Panc1 (cell line): Measurements from ENCODE around the gene LDB3. TPM values are rescaled to one million over a fixed set of nuclear protein-coding genes. Genes with fewer than 3 reads are reported as not detected.
A peak's percentile ranks its signal among the peaks of the same experiment; 100 is the strongest.

Experiments used
- ATAC-seq: fragments of 200-7000 bp; cut with Tn5 transposase; 2 replicates; pipeline ENCODE4 v1.9.1; 2020; ENCODE audit warnings: mild to moderate bottlenecking, moderate library complexity
- BruUV-seq: library from RNA; stranded (reverse); fragments of 400-500 nt; replicated peaks from 2 replicates; lab custom pipeline; 2021; lab: Mats Ljungman, UMichigan
- CTCF ChIA-PET: fragments of 300-600 bp; sonication (Branson Sonifier 250); formaldehyde crosslinking; loops from one replicate; lab custom pipeline; 2022; ENCODE audit warnings: antibody characterized with exemption; lab: Charles Lee
- POLR2A ChIA-PET: fragments of 300-600 bp; sonication (Branson Sonifier 250); formaldehyde crosslinking; loops from one replicate; lab custom pipeline; 2022; ENCODE audit warnings: antibody characterized with exemption; lab: Charles Lee
- DNase-seq: peaks from one replicate; pipeline ENCODE4 v3.0.0-alpha.2; 2010; ENCODE audit warnings: low read depth, low spot score
- H3K27ac ChIP-seq: 2 replicates; pipeline ENCODE4 v1.5.1; 2011; ENCODE audit warnings: mild to moderate bottlenecking, low read length, inconsistent platforms
- H3K27me3 ChIP-seq: fragments of 200-500 bp; sonication (Bioruptor generic); 2 replicates; pipeline ENCODE4 v1.6.0; 2014; ENCODE audit warnings: low read length, inconsistent platforms; ENCODE audit not compliant: control insufficient read depth, insufficient read depth
- H3K36me3 ChIP-seq: fragments of 200-500 bp; sonication (Bioruptor generic); 2 replicates; pipeline ENCODE4 v1.5.1; 2014; ENCODE audit warnings: inconsistent platforms, mild to moderate bottlenecking, low read length, moderate library complexity; ENCODE audit not compliant: control insufficient read depth, insufficient read depth
- H3K4me1 ChIP-seq: 2 replicates; pipeline ENCODE4 v1.5.1; 2011; ENCODE audit warnings: inconsistent platforms, mild to moderate bottlenecking, low read length, moderate library complexity; ENCODE audit not compliant: control insufficient read depth, insufficient read depth
- H3K4me3 ChIP-seq, 2 experiments: 2 replicates each; pipeline ENCODE4 v1.5.1; 2011 to 2012; ENCODE audit warnings: low read depth in 2 of 2, low read length in 2 of 2, mild to moderate bottlenecking in 2 of 2, inconsistent platforms in 1 of 2, moderate library complexity in 1 of 2
- H3K9me3 ChIP-seq: fragments of 200-500 bp; sonication (Bioruptor generic); 2 replicates; pipeline ENCODE4 v1.5.1; 2014; ENCODE audit warnings: low read depth, mild to moderate bottlenecking, inconsistent platforms, low read length, moderate library complexity; ENCODE audit not compliant: control insufficient read depth, insufficient read depth
- POLR2AphosphoS5 ChIP-seq: IDR thresholded peaks from 2 replicates; pipeline ENCODE4 v1.6.1; 2012; ENCODE audit warnings: mild to moderate bottlenecking, low read depth, low read length, moderate library complexity
- SIN3A ChIP-seq: IDR thresholded peaks from 2 replicates; pipeline ENCODE4 v1.6.1; 2012; ENCODE audit warnings: low read depth, mild to moderate bottlenecking, low read length, moderate library complexity, borderline replicate concordance; ENCODE audit not compliant: insufficient read depth
- TCF7L2 ChIP-seq: IDR thresholded peaks from 2 replicates; pipeline ENCODE4 v1.6.1; 2011; ENCODE audit warnings: mild to moderate bottlenecking, low read depth, low read length, inconsistent platforms
- in situ Hi-C: cut with HindIII; loops from 2 replicates; pipeline ENCODE4 v1.10.0; 2016; ENCODE audit warnings: low sequenced_read_pairs, low pct_unique_long_range_greater_than_20kb
- intact Hi-C: fragments of 100-400 bp; cut with micrococcal nuclease; formaldehyde crosslinking; loops from one replicate; pipeline ENCODE4 v1.10.0; 2022; ENCODE audit not compliant: unreplicated experiment
- total RNA-seq: library from RNA; stranded (reverse); gene quantifications from one replicate; pipeline ENCODE4 v1.2.1, GENCODE V29; 2021; ENCODE audit not compliant: unreplicated experiment
- TF ChIP-seq, protein P1 (sequence below): fragments of 450-650 bp; IDR thresholded peaks from 2 replicates; pipeline ENCODE4 v1.5.1; 2017; ENCODE audit warnings: mild to moderate bottlenecking
- TF ChIP-seq, protein P2 (sequence below), 2 experiments: IDR thresholded peaks; 2 replicates each; pipeline ENCODE4 v1.6.1; 2011 to 2012; ENCODE audit warnings: low read depth in 2 of 2, control low read depth in 1 of 2, low read length in 1 of 2, mild to moderate bottlenecking in 1 of 2, moderate library complexity in 1 of 2; ENCODE audit not compliant: insufficient read depth in 1 of 2

LDB3 gene
- total RNA-seq, 1 experiment from 2014 or later: 0.15 TPM

DNA sequence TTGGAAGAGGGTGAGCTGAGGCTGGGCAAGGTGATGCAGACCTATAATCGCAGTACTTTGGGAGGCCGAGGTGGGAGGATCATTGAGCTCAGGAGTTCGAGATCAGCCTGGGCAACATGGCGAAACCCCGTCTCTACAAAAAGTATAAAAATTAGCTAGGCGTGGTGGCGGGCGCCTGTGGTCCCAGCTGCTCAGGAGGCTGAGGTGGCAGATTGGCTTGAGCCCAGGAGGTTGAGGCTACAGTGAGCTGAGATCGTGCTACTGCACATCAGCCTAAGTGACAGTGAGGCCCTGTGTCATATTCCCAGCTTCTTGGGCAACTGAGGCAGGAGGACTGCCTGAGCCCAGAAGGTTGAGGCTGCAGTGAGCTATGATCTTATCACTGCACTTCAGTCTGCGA lies 101.7 kb downstream of the LDB3 start:
- ChIA-PET POLR2A (interaction anchor here (0.5 to 0.6 kb wide), 2 partner anchors 34 to 62 kb away, joined by 3 to 9 read pairs; no protein-coding TSS in a partner anchor), CTCF (no interaction called here)
- H3K27me3 ChIP-seq: no peaks in the 10 kb centered on the region
- intact Hi-C loops (no loop called here), in situ Hi-C loops (no loop called here)
- TF ChIP-seq POLR2AphosphoS5 (no peak), SIN3A (no peak), TCF7L2 (no peak)
- TF ChIP-seq, protein P1, sequence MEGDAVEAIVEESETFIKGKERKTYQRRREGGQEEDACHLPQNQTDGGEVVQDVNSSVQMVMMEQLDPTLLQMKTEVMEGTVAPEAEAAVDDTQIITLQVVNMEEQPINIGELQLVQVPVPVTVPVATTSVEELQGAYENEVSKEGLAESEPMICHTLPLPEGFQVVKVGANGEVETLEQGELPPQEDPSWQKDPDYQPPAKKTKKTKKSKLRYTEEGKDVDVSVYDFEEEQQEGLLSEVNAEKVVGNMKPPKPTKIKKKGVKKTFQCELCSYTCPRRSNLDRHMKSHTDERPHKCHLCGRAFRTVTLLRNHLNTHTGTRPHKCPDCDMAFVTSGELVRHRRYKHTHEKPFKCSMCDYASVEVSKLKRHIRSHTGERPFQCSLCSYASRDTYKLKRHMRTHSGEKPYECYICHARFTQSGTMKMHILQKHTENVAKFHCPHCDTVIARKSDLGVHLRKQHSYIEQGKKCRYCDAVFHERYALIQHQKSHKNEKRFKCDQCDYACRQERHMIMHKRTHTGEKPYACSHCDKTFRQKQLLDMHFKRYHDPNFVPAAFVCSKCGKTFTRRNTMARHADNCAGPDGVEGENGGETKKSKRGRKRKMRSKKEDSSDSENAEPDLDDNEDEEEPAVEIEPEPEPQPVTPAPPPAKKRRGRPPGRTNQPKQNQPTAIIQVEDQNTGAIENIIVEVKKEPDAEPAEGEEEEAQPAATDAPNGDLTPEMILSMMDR: no peak
- TF ChIP-seq, protein P2, sequence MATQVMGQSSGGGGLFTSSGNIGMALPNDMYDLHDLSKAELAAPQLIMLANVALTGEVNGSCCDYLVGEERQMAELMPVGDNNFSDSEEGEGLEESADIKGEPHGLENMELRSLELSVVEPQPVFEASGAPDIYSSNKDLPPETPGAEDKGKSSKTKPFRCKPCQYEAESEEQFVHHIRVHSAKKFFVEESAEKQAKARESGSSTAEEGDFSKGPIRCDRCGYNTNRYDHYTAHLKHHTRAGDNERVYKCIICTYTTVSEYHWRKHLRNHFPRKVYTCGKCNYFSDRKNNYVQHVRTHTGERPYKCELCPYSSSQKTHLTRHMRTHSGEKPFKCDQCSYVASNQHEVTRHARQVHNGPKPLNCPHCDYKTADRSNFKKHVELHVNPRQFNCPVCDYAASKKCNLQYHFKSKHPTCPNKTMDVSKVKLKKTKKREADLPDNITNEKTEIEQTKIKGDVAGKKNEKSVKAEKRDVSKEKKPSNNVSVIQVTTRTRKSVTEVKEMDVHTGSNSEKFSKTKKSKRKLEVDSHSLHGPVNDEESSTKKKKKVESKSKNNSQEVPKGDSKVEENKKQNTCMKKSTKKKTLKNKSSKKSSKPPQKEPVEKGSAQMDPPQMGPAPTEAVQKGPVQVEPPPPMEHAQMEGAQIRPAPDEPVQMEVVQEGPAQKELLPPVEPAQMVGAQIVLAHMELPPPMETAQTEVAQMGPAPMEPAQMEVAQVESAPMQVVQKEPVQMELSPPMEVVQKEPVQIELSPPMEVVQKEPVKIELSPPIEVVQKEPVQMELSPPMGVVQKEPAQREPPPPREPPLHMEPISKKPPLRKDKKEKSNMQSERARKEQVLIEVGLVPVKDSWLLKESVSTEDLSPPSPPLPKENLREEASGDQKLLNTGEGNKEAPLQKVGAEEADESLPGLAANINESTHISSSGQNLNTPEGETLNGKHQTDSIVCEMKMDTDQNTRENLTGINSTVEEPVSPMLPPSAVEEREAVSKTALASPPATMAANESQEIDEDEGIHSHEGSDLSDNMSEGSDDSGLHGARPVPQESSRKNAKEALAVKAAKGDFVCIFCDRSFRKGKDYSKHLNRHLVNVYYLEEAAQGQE (IDR thresholded peaks at IDR 0.05; ENCODE audit: insufficient read depth in 1 of 2, low read depth in 2 of 2, low read length in 1 of 2): no peak
- peaks cover 14% of the 10 kb centered on the region for H3K4me1 ChIP-seq
- H3K27ac ChIP-seq: no peak overlapping the region
- DNase-seq: no peak
- H3K4me3 ChIP-seq: no peak overlapping the region
- no peaks in the 10 kb centered on the region for H3K9me3 ChIP-seq
- ATAC-seq: peak; percentile 20; the same call in 1 of the 2 replicates
- BruUV-seq: no TSS peak
- H3K36me3 ChIP-seq: no peaks in the 10 kb centered on the region

DNA sequence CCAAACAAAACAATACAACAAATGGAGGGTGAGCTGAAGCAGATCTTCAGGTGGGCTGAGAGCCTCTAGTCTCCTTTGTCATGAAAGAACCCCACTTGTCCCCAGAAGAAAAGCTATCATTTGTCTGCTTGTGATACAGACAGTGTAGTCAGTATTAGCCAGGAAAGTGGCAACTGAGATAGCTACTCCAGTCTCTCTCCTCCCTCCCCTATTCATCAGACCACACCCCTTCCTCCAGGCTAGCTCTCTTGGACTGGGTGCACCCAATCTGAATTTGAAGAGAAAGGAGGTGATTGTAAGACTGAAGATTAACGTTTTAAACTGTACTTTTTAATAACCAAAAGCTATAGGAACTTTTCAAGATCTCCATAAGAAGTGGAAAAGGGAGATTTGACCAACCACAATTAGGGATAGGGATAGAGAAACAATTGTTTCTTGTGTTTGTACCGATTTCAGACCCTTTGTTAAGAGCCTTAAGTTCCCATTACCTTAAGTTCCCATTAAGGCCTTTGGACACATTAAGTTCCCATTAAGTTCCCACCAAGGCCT lies 102.2 kb downstream of the LDB3 start:
- ATAC-seq: peak; percentile 52; the same call in 1 of the 2 replicates
- POLR2A ChIA-PET: interaction anchor here (0.5 to 0.6 kb wide), 3 partner anchors 33 to 62 kb away, joined by 3 to 9 read pairs (median 3); no protein-coding TSS in a partner anchor
- in situ Hi-C loops: no loop called here

DNA sequence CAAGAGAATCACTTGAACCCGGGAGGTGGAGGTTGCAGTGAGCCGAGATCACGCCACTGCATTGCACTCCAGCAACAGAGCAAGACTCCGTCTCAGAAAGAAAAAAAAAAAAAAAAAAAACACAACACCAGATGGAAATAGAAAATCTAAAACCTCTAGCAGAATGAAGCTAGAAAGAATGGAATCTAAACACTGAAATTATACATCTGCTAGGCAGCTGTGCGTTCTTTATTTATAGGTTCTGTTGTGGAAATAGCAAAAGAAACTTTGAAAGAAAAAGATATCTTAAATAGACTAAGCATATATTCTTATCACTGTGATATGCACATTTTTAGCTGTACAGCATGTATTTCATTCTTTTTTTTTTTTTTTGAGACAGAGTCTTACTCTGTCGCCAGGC lies 105.2 kb downstream of the LDB3 start:
- ChIA-PET POLR2A (interaction anchor here (0.6 kb wide), 1 partner anchor 17 kb away, joined by 8 read pairs; the partner anchor contains the start of gene BMPR1A), CTCF (no interaction called here)
- intact Hi-C loops (no loop called here), in situ Hi-C loops (no loop called here)
- DNase-seq: no peak
- peaks cover 29% of the 10 kb centered on the region for H3K4me1 ChIP-seq
- no TSS peak for BruUV-seq
- no peak overlapping the region for H3K27ac ChIP-seq
- TF ChIP-seq, protein P2 (IDR thresholded peaks at IDR 0.05; ENCODE audit: insufficient read depth in 1 of 2, low read depth in 2 of 2, low read length in 1 of 2): no peak
- TF ChIP-seq, protein P1: no peak
- TF ChIP-seq POLR2AphosphoS5: no peak
- TF ChIP-seq TCF7L2: no peak
- TF ChIP-seq SIN3A: no peak
- no peak for ATAC-seq
- H3K27me3 ChIP-seq: no peaks in the 10 kb centered on the region
- H3K9me3 ChIP-seq: no peaks in the 10 kb centered on the region
- H3K36me3 ChIP-seq: no peaks in the 10 kb centered on the region
- no peak overlapping the region for H3K4me3 ChIP-seq

More for the DNA sequence above, 102.2 kb downstream of the LDB3 start:
- Histone ChIP-seq H3K4me1 (peaks cover 19% of the 10 kb centered on the region), H3K36me3 (no peaks in the 10 kb centered on the region), H3K27me3 (no peaks in the 10 kb centered on the region), H3K27ac (no peak overlapping the region), H3K4me3 (no peak overlapping the region), H3K9me3 (no peaks in the 10 kb centered on the region)
- intact Hi-C loops: no loop called here
- TF ChIP-seq TCF7L2: no peak
- BruUV-seq: no TSS peak
- CTCF ChIA-PET: no interaction called here
- DNase-seq: no peak
